Effector memory CD8-positive, alpha-beta T cell (primary cell): Measurements from ENCODE around the gene FSIP1.

Experiments used
- ATAC-seq: fragments of 150-1000 bp; cut with Tn5 transposase; replicated peaks from 2 replicates; pipeline ENCODE4 v1.10.0; 2021; ENCODE audit warnings: mild to moderate bottlenecking, moderate library complexity
- DNase-seq, 3 experiments: peaks; one replicate each; pipeline ENCODE4 v3.0.0; 2021
- H3K27ac Mint-ChIP-seq, 2 donors: one replicate each; pipeline ENCODE4 v1.8.0; 2022; ENCODE audit warnings: mild to moderate bottlenecking in 2 of 2, mixed read lengths in 2 of 2, moderate library complexity in 2 of 2
- H3K27me3 Mint-ChIP-seq, 2 donors: one replicate each; pipeline ENCODE4 v1.8.0; 2022; ENCODE audit warnings: mixed read lengths in 2 of 2
- H3K36me3 Mint-ChIP-seq: one replicate; pipeline ENCODE4 v1.8.0; 2022; ENCODE audit warnings: mild to moderate bottlenecking, moderate library complexity, mixed read lengths; ENCODE audit not compliant: insufficient read depth
- H3K4me1 Mint-ChIP-seq, 2 donors: one replicate each; pipeline ENCODE4 v1.8.0; 2022; ENCODE audit warnings: low read depth in 2 of 2, mixed read lengths in 2 of 2
- H3K4me3 Mint-ChIP-seq, 2 donors: one replicate each; pipeline ENCODE4 v1.8.0; 2022; ENCODE audit warnings: mild to moderate bottlenecking in 2 of 2, mixed read lengths in 2 of 2, moderate library complexity in 2 of 2
- H3K9me3 Mint-ChIP-seq, 2 donors: one replicate each; pipeline ENCODE4 v1.8.0; 2022; ENCODE audit warnings: mixed read lengths in 2 of 2

The FSIP1 gene

GRCh38 chr15:39741258-39741657 lies 41.4 kb downstream of the FSIP1 start:
- ATAC-seq, result no peak
- DNase-seq, result no peak
- Mint-ChIP-seq H3K36me3 (no peaks in the 10 kb centered on the region), H3K4me1 (peaks cover 0 to 2% of the 10 kb centered on the region in 2 donors), H3K9me3 (no peaks in the 10 kb centered on the region), H3K27me3 (peaks cover 3 to 9% of the 10 kb centered on the region in 2 donors), H3K27ac (no peak overlapping the region), H3K4me3 (no peak overlapping the region)

- no peaks in the 10 kb centered on the region for H3K36me3 Mint-ChIP-seq
- DNase-seq, result no peak
- ATAC-seq, result no peak
- no peaks in the 10 kb centered on the region for H3K9me3 Mint-ChIP-seq
- no peak overlapping the region for H3K27ac Mint-ChIP-seq
- no peak overlapping the region for H3K4me3 Mint-ChIP-seq
- H3K4me1 Mint-ChIP-seq, result no peaks in the 10 kb centered on the region
- H3K27me3 Mint-ChIP-seq, result peaks cover 0 to 6% of the 10 kb centered on the region in 2 donors
These were observed 43.6 kb downstream of the FSIP1 start for GRCh38 chr15:39738998-39739397.

GRCh38 chr15:39737196-39737550 lies 45.5 kb downstream of the FSIP1 start:
- Mint-ChIP-seq H3K9me3 (no peaks in the 10 kb centered on the region), H3K36me3 (no peaks in the 10 kb centered on the region), H3K27ac (peak overlapping the region in 1 of 2 donors; percentile 78), H3K4me3 (no peak overlapping the region), H3K4me1 (no peaks in the 10 kb centered on the region), H3K27me3 (no peaks in the 10 kb centered on the region)
- no peak for DNase-seq
- ATAC-seq, result no peak

- no peaks in the 10 kb centered on the region for H3K36me3 Mint-ChIP-seq
- H3K4me3 Mint-ChIP-seq, result no peak overlapping the region
- H3K9me3 Mint-ChIP-seq, result no peaks in the 10 kb centered on the region
- H3K4me1 Mint-ChIP-seq, result no peaks in the 10 kb centered on the region
- peak overlapping the region in 1 of 2 donors; percentile 78 for H3K27ac Mint-ChIP-seq
- no peaks in the 10 kb centered on the region for H3K27me3 Mint-ChIP-seq
- no peak for DNase-seq
- no peak for ATAC-seq
These were observed 46.0 kb downstream of the FSIP1 start for GRCh38 chr15:39736412-39737195.

GRCh38 chr15:39735120-39735717 lies 47.4 kb downstream of the FSIP1 start:
- H3K27ac Mint-ChIP-seq, result no peak overlapping the region
- DNase-seq (no peak), ATAC-seq (no peak)
- no peaks in the 10 kb centered on the region for H3K9me3 Mint-ChIP-seq
- no peak overlapping the region for H3K4me3 Mint-ChIP-seq
- H3K4me1 Mint-ChIP-seq, result no peaks in the 10 kb centered on the region
- H3K36me3 Mint-ChIP-seq, result no peaks in the 10 kb centered on the region
- no peaks in the 10 kb centered on the region for H3K27me3 Mint-ChIP-seq

- ATAC-seq, result no peak
- H3K4me3 Mint-ChIP-seq, result no peak overlapping the region
- no peak for DNase-seq
- no peaks in the 10 kb centered on the region for H3K4me1 Mint-ChIP-seq
- H3K27me3 Mint-ChIP-seq, result no peaks in the 10 kb centered on the region
- no peak overlapping the region for H3K27ac Mint-ChIP-seq
- no peaks in the 10 kb centered on the region for H3K36me3 Mint-ChIP-seq
- no peaks in the 10 kb centered on the region for H3K9me3 Mint-ChIP-seq
These were observed 51.4 kb downstream of the FSIP1 start for GRCh38 chr15:39731266-39731665.

- Mint-ChIP-seq H3K9me3 (no peaks in the 10 kb centered on the region), H3K4me1 (no peaks in the 10 kb centered on the region), H3K4me3 (no peak overlapping the region), H3K27me3 (no peaks in the 10 kb centered on the region), H3K36me3 (no peaks in the 10 kb centered on the region), H3K27ac (peak overlapping the region in 1 of 2 donors; percentile 59)
- DNase-seq, result no peak
- no peak for ATAC-seq
These were observed 52.1 kb downstream of the FSIP1 start for GRCh38 chr15:39730552-39730951.

- no peaks in the 10 kb centered on the region for H3K9me3 Mint-ChIP-seq
- H3K27ac Mint-ChIP-seq, result no peak overlapping the region
- no peaks in the 10 kb centered on the region for H3K36me3 Mint-ChIP-seq
- ATAC-seq (no peak), DNase-seq (no peak)
- H3K4me3 Mint-ChIP-seq, result no peak overlapping the region
- H3K27me3 Mint-ChIP-seq, result no peaks in the 10 kb centered on the region
- H3K4me1 Mint-ChIP-seq, result no peaks in the 10 kb centered on the region
These were observed 53.1 kb downstream of the FSIP1 start for GRCh38 chr15:39729500-39729899.

- Mint-ChIP-seq H3K4me3 (no peak overlapping the region), H3K36me3 (no peaks in the 10 kb centered on the region), H3K27ac (no peak overlapping the region), H3K27me3 (no peaks in the 10 kb centered on the region), H3K4me1 (no peaks in the 10 kb centered on the region), H3K9me3 (no peaks in the 10 kb centered on the region)
- ATAC-seq (no peak), DNase-seq (no peak)
These were observed 53.8 kb downstream of the FSIP1 start for GRCh38 chr15:39728845-39729244.

- H3K27me3 Mint-ChIP-seq, result no peaks in the 10 kb centered on the region
- peak overlapping the region in 1 of 2 donors; percentile 17 for H3K27ac Mint-ChIP-seq
- H3K9me3 Mint-ChIP-seq, result no peaks in the 10 kb centered on the region
- DNase-seq, result no peak
- H3K4me3 Mint-ChIP-seq, result no peak overlapping the region
- no peak for ATAC-seq
- no peaks in the 10 kb centered on the region for H3K36me3 Mint-ChIP-seq
- peaks cover 0 to 13% of the 10 kb centered on the region in 2 donors for H3K4me1 Mint-ChIP-seq
These were observed 60.7 kb downstream of the FSIP1 start for GRCh38 chr15:39721893-39722292.

GRCh38 chr15:39720621-39721611 lies 61.7 kb downstream of the FSIP1 start:
- DNase-seq, result no peak
- peaks cover 0 to 13% of the 10 kb centered on the region in 2 donors for H3K4me1 Mint-ChIP-seq
- no peaks in the 10 kb centered on the region for H3K9me3 Mint-ChIP-seq
- ATAC-seq, result no peak
- H3K27me3 Mint-ChIP-seq, result no peaks in the 10 kb centered on the region
- peaks cover 6% of the 10 kb centered on the region for H3K36me3 Mint-ChIP-seq
- no peak overlapping the region for H3K4me3 Mint-ChIP-seq
- H3K27ac Mint-ChIP-seq, result peak overlapping the region in 1 of 2 donors; percentile 51

GRCh38 chr15:39720081-39720480 lies 62.6 kb downstream of the FSIP1 start:
- Mint-ChIP-seq H3K27ac (no peak overlapping the region), H3K9me3 (no peaks in the 10 kb centered on the region), H3K27me3 (no peaks in the 10 kb centered on the region), H3K36me3 (peaks cover 6% of the 10 kb centered on the region), H3K4me1 (peaks cover 2 to 16% of the 10 kb centered on the region in 2 donors), H3K4me3 (no peak overlapping the region)
- ATAC-seq (no peak), DNase-seq (no peak)

GRCh38 chr15:39719109-39719508 lies 63.5 kb downstream of the FSIP1 start:
- no peak for ATAC-seq
- Mint-ChIP-seq H3K27ac (no peak overlapping the region), H3K4me3 (no peak overlapping the region), H3K27me3 (no peaks in the 10 kb centered on the region), H3K36me3 (peaks cover 6% of the 10 kb centered on the region), H3K9me3 (no peaks in the 10 kb centered on the region), H3K4me1 (peaks cover 2 to 16% of the 10 kb centered on the region in 2 donors)
- no peak for DNase-seq
